Gastrocnemius medialis (tissue), 4 donors: ENCODE data around the gene TNN. TPM values are rescaled to one million over a fixed set of nuclear protein-coding genes. Genes with fewer than 3 reads are reported as not detected.

ENCODE experiments used
- ATAC-seq, 2 donors: fragments of 150-250 bp; one replicate each; pipeline ENCODE4 v1.9.1; 2016
- DNase-seq, 2 donors: peaks; one replicate each; pipeline ENCODE4 v3.0.0-alpha.2; 2019
- H3K27ac ChIP-seq, 4 donors: fragments of 200-600 bp; sonication (generic); 1 replicate in 1 of 4; 2 replicates in 3 of 4; pipeline ENCODE4 v1.5.1; 2016 to 2018; ENCODE audit warnings: mild to moderate bottlenecking in 2 of 4, moderate library complexity in 1 of 4
- H3K27me3 ChIP-seq, 3 donors: fragments of 200-600 bp; sonication (generic) in 2 of 3; 1 replicate in 1 of 3; 2 replicates in 2 of 3; pipeline versions ENCODE4 v1.5.1 to v1.6.0; 2016 to 2019; ENCODE audit warnings: mild to moderate bottlenecking in 1 of 3, moderate library complexity in 1 of 3
- H3K36me3 ChIP-seq, 2 donors: fragments of 200-600 bp; sonication (generic) in 1 of 2; one replicate each; pipeline ENCODE4 v1.5.1; 2017 to 2018
- H3K4me1 ChIP-seq, 2 donors: fragments of 200-600 bp; sonication (generic) in 1 of 2; one replicate each; pipeline ENCODE4 v1.5.1; 2016 to 2017; ENCODE audit warnings: mild to moderate bottlenecking in 2 of 2
- H3K4me3 ChIP-seq, 4 donors: fragments of 200-600 bp; sonication (generic) in 3 of 4; 1 replicate in 1 of 4; 2 replicates in 3 of 4; pipeline ENCODE4 v1.5.1; 2016 to 2019; ENCODE audit warnings: mild to moderate bottlenecking in 2 of 4
- H3K9me3 ChIP-seq, 3 donors: fragments of 200-600 bp; sonication (generic) in 2 of 3; 1 replicate in 1 of 3; 2 replicates in 2 of 3; pipeline ENCODE4 v1.5.1; 2016 to 2019
- POLR2A ChIP-seq, 2 donors: fragments of 450-650 bp; IDR thresholded peaks; one replicate each; pipeline ENCODE4 v1.6.1; 2017; ENCODE audit warnings: antibody characterized with exemption in 2 of 2, mild to moderate bottlenecking in 2 of 2, moderate library complexity in 2 of 2
- in situ Hi-C, 4 donors: fragments of 200-750 bp; cut with MboI; loops; one replicate each; pipeline versions ENCODE4 v1.15.0 to v1.8.0; 2017; ENCODE audit warnings: low sequenced_read_pairs in 4 of 4
- intact Hi-C: fragments of 100-400 bp; cut with DNase I; formaldehyde crosslinking; loops from one replicate; pipeline ENCODE4 v1.15.1; 2023; ENCODE audit warnings: low total_unique reads
- total RNA-seq, 4 donors: library from RNA; depleted of rRNA; stranded (reverse); fragments of >200 nt; gene quantifications; one replicate each; pipeline versions ENCODE4 v1.1.0 to v1.2.3, GENCODE V29; 2016
- TF ChIP-seq, protein P1 (sequence below), 5 experiments: fragments of 450-650 bp in 3 of 5; fragments of 200-600 bp in 2 of 5; sonication (generic) in 2 of 5; IDR thresholded peaks in 4 of 5; conservative IDR thresholded peaks in 1 of 5; 1 replicate in 4 of 5; 2 replicates in 1 of 5; pipeline ENCODE4 v1.5.1; 2016 to 2019; ENCODE audit warnings: antibody characterized with exemption in 5 of 5, mild to moderate bottlenecking in 3 of 5, moderate library complexity in 3 of 5

Gene TNN
- total RNA-seq, 4 donors from 2014 or later = 0.07 TPM; not detected in 3

DNA sequence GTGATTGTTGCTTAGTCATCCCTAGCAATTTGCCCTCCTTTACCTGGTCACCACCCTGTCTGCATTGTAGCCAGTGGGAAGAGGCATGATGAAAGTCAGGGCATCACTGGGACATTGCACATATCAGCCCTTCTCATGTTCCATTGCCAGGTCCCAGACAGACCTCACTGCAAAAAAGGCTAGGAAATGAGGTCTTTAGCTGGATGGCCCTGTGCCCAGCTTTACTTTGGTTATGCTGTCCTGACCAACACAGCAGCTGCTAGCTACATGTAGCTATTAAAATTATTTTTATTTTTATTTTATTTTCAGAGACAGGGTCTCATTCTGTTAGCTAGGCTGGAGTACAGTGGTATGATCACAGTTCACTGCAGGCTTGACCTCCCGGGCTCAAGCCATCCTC lies 52.9 kb downstream of the TNN start:
- in situ Hi-C loops = loop anchor here (5.0 to 10.0 kb wide), 2 partner anchors 86 to 88 kb away; no protein-coding TSS in a partner anchor
- DNase-seq = no peak
- H3K4me3 ChIP-seq = no peak overlapping the region
- TF ChIP-seq, protein P1, sequence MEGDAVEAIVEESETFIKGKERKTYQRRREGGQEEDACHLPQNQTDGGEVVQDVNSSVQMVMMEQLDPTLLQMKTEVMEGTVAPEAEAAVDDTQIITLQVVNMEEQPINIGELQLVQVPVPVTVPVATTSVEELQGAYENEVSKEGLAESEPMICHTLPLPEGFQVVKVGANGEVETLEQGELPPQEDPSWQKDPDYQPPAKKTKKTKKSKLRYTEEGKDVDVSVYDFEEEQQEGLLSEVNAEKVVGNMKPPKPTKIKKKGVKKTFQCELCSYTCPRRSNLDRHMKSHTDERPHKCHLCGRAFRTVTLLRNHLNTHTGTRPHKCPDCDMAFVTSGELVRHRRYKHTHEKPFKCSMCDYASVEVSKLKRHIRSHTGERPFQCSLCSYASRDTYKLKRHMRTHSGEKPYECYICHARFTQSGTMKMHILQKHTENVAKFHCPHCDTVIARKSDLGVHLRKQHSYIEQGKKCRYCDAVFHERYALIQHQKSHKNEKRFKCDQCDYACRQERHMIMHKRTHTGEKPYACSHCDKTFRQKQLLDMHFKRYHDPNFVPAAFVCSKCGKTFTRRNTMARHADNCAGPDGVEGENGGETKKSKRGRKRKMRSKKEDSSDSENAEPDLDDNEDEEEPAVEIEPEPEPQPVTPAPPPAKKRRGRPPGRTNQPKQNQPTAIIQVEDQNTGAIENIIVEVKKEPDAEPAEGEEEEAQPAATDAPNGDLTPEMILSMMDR (IDR thresholded peaks at IDR 0.05 in 4 of 5, conservative IDR thresholded peaks at IDR 0.05 in 1 of 5) = no peak
- no peak for TF ChIP-seq POLR2A (IDR thresholded peaks at IDR 0.05)
- H3K9me3 ChIP-seq = no peaks in the 10 kb centered on the region
- H3K27ac ChIP-seq = no peak overlapping the region
- H3K4me1 ChIP-seq = no peaks in the 10 kb centered on the region
- intact Hi-C loops = no loop called here
- ATAC-seq = no peak
- H3K27me3 ChIP-seq = no peaks in the 10 kb centered on the region
- no peaks in the 10 kb centered on the region for H3K36me3 ChIP-seq

DNA sequence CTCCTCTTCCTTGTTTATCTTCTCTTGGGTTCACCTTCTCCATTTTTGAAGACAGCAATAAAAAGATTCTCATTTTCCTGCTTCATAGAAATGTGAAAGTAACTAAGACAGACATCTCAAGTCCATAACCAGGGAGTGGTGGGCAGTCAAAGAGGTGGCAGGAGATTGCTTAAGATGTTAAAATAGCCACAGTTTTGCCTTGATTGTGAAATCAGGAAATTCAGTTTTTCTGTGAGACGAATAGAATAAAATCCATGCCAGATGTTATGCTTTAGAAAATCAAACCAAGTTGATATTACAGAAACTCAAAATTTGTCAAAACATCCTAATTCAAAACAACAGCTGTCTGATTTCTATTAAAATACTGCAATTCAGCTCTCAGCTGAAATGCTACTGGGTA lies 57.2 kb downstream of the TNN start:
- Histone ChIP-seq H3K4me1 (peaks cover 6 to 15% of the 10 kb centered on the region in 2 donors), H3K27ac (peak overlapping the region in 1 of 4 donors; percentile 56)

DNA sequence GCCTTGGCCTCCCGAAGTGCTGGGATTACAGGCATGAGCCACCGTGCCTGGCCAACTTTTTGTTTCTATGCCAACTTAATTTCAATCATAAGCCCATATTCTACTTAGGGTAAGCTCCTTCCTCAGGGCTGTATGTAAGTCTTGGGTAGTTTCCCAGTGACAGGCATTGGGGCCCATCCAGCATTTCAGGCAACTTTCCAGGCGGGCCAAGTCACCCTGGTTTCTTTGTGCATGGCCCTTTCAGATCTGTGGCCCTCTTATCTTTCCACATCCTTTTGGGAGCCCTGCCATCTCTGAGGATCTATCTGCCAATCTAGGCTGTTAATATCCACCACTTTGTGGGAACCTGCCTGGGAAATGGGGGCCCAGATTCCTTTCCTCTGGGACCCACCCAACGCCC lies 58.7 kb downstream of the TNN start:
- in situ Hi-C loops (loop anchor here (10.0 to 25.0 kb wide), 2 partner anchors 92 to 761 kb away; no protein-coding TSS in a partner anchor), intact Hi-C loops (no loop called here)
- Histone ChIP-seq H3K4me1 (peaks cover 6 to 22% of the 10 kb centered on the region in 2 donors), H3K9me3 (no peaks in the 10 kb centered on the region), H3K4me3 (no peak overlapping the region), H3K36me3 (no peaks in the 10 kb centered on the region), H3K27me3 (no peaks in the 10 kb centered on the region), H3K27ac (no peak overlapping the region)
- DNase-seq (no peak), ATAC-seq (no peak)
- TF ChIP-seq, protein P1 (IDR thresholded peaks at IDR 0.05 in 4 of 5, conservative IDR thresholded peaks at IDR 0.05 in 1 of 5) = no peak
- TF ChIP-seq POLR2A (IDR thresholded peaks at IDR 0.05) = no peak

More for the DNA sequence above, 57.2 kb downstream of the TNN start:
- ATAC-seq = peak; percentile 22 to 29
- Histone ChIP-seq H3K9me3 (no peaks in the 10 kb centered on the region), H3K27me3 (no peaks in the 10 kb centered on the region), H3K4me3 (no peak overlapping the region), H3K36me3 (no peaks in the 10 kb centered on the region)
- in situ Hi-C loops = loop anchor here (5.0 to 25.0 kb wide), 3 partner anchors 90 to 762 kb away; no protein-coding TSS in a partner anchor
- TF ChIP-seq, protein P1 (IDR thresholded peaks at IDR 0.05 in 4 of 5, conservative IDR thresholded peaks at IDR 0.05 in 1 of 5) = no peak
- no peak for TF ChIP-seq POLR2A (IDR thresholded peaks at IDR 0.05)
- intact Hi-C loops = loop anchor here (1.0 kb wide), 1 partner anchor 96 kb away; no protein-coding TSS in a partner anchor
- no peak for DNase-seq

DNA sequence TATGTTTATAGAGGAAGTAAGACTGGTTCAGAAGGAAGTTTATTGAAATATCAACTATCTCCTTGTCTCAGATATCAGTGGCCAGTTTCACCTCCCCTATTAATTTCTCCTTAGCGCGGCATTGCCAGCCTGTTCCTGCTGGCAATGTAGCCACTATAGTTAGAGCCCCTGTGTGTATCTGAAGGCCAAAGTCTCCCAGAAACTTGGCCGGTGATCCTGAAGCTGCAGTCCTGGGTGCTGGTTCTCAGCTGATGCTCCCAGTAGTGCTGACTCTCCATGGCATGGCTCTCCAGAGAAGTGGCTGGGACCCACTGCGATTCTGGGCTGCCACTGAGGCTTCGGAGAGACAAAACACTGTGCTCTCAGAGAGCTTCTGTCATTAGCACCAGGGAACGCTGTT lies 59.9 kb downstream of the TNN start:
- in situ Hi-C loops = loop anchor here (10.0 to 25.0 kb wide), 2 partner anchors 93 to 760 kb away; no protein-coding TSS in a partner anchor

More for the DNA sequence above, 59.9 kb downstream of the TNN start:
- DNase-seq = no peak
- H3K4me3 ChIP-seq = no peak overlapping the region
- intact Hi-C loops = no loop called here
- H3K27ac ChIP-seq = no peak overlapping the region
- ATAC-seq = no peak
- H3K9me3 ChIP-seq = no peaks in the 10 kb centered on the region
- peaks cover 6 to 26% of the 10 kb centered on the region in 2 donors for H3K4me1 ChIP-seq
- TF ChIP-seq, protein P1 (IDR thresholded peaks at IDR 0.05 in 4 of 5, conservative IDR thresholded peaks at IDR 0.05 in 1 of 5) = no peak
- TF ChIP-seq POLR2A (IDR thresholded peaks at IDR 0.05) = no peak
- no peaks in the 10 kb centered on the region for H3K36me3 ChIP-seq
- H3K27me3 ChIP-seq = no peaks in the 10 kb centered on the region
